ENCODE results near the gene SLC7A14. TPM values are rescaled to one million over a fixed set of nuclear protein-coding genes. Genes with fewer than 3 reads are reported as not detected.

The SLC7A14 gene
- total RNA-seq, 4 donors from 2014 or later = not detected

DNA sequence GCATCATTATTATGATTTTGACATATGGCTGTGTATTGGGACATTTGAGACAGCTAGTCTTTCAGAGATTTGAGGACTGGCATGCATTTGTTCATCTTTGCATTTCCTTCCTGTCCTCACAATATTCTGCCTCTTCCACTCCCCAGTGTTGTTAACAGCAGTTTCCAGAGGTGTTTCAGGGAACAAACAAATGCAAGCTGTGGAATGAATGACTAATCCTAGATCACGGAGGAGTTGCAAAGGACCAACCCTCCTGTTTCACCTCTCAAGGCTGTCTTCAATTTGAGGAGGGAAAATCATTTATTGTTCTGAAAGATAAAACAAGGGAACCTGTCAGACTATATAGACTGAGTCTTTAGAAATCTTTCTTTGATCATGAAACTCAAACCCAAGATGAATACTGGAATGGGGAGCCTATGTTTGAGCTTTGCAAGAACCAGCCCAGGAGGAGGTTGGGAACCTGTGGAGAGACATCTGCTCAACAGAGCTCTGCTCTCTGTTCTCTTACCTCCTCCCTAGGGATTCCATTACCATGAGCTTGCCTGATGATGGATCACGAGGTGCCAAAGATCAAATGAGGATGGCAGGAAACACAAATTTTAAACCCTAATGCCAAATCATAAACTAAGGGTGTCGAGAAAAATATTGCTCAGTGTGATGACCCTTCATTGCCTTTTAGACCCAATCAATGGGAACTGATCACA, 68.5 kb downstream of the SLC7A14 start:
- H3K36me3 ChIP-seq = no peaks in the 10 kb centered on the region
- no peak overlapping the region for H3K27ac ChIP-seq
- H3K9me3 ChIP-seq = no peaks in the 10 kb centered on the region
- no peak for DNase-seq (ENCODE audit: low spot score in 2 of 2)
- H3K4me3 ChIP-seq = no peak overlapping the region
- 68% methylated on average over 3 of the region's 3 CpGs for WGBS
- TF ChIP-seq POLR2A (IDR thresholded peaks at IDR 0.05) = no peak
- H3K27me3 ChIP-seq = no peaks in the 10 kb centered on the region
- H3K4me1 ChIP-seq = no peaks in the 10 kb centered on the region

- no peak overlapping the region for H3K27ac ChIP-seq
- no peaks in the 10 kb centered on the region for H3K4me1 ChIP-seq
- H3K4me3 ChIP-seq = no peak overlapping the region
- H3K36me3 ChIP-seq = no peaks in the 10 kb centered on the region
- DNase-seq (ENCODE audit: low spot score in 2 of 2) = no peak
- no peaks in the 10 kb centered on the region for H3K9me3 ChIP-seq
- H3K27me3 ChIP-seq = no peaks in the 10 kb centered on the region
- TF ChIP-seq POLR2A (IDR thresholded peaks at IDR 0.05) (no peak), POLR2AphosphoS5 (IDR thresholded peaks at IDR 0.05) (no peak), EP300 (IDR thresholded peaks at IDR 0.05) (no peak)
- TF ChIP-seq, protein P1, sequence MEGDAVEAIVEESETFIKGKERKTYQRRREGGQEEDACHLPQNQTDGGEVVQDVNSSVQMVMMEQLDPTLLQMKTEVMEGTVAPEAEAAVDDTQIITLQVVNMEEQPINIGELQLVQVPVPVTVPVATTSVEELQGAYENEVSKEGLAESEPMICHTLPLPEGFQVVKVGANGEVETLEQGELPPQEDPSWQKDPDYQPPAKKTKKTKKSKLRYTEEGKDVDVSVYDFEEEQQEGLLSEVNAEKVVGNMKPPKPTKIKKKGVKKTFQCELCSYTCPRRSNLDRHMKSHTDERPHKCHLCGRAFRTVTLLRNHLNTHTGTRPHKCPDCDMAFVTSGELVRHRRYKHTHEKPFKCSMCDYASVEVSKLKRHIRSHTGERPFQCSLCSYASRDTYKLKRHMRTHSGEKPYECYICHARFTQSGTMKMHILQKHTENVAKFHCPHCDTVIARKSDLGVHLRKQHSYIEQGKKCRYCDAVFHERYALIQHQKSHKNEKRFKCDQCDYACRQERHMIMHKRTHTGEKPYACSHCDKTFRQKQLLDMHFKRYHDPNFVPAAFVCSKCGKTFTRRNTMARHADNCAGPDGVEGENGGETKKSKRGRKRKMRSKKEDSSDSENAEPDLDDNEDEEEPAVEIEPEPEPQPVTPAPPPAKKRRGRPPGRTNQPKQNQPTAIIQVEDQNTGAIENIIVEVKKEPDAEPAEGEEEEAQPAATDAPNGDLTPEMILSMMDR (IDR thresholded peaks at IDR 0.05) = no peak
- 85% methylated on average over 2 of the region's 2 CpGs for WGBS
Observed at GRCh38 chr3:170513642-170514041, 72.2 kb downstream of the SLC7A14 start.

DNA sequence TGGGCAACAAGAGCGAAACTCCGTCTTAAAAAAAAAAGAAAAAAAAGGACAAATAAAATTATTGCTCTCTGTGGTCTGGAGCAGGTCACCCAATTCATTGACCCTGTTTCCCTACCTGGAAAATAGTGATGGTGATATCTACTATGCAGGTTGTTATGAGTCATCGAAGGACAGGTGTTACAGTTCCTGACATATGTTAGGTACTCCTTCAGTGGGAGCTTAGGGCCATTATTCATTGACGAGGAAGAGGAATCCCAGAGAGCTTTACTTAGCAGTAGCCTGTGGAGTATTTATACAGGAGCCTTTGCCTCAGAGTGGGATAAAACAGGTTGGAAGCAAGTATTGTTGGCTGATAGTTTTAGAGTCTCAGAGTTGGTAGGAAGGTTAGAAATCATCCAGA, 74.5 kb downstream of the SLC7A14 start:
- DNase-seq (ENCODE audit: low spot score in 2 of 2) = no peak
- Histone ChIP-seq H3K36me3 (no peaks in the 10 kb centered on the region), H3K4me3 (no peak overlapping the region), H3K9me3 (no peaks in the 10 kb centered on the region), H3K4me1 (no peaks in the 10 kb centered on the region), H3K27me3 (no peaks in the 10 kb centered on the region), H3K27ac (no peak overlapping the region)
- TF ChIP-seq POLR2AphosphoS5 (IDR thresholded peaks at IDR 0.05) (no peak), POLR2A (IDR thresholded peaks at IDR 0.05) (no peak)
- whole genome bisulfite sequencing = 85% methylated on average over 4 of the region's 4 CpGs

DNA sequence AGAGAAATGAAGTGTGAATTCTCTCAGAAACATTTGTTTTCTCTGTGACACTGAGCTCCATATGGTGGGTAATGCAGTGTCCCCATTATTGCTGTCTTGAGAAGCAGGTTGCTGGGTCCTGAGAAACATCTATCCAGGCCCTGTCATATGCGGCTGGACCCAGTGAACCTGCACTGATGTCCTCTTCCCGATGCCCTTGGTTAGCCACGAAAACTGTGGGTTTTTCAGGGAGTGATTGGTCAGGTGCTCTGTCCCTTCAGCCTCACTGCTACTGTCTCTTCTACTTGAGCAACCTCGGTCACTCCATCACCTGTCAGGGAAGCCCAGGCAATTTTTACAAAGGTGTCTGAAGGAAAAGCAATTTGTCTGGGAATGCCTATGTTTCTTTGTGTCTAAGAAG, 77.0 kb downstream of the SLC7A14 start:
- no peak for DNase-seq (ENCODE audit: low spot score in 2 of 2)
- no peak for TF ChIP-seq POLR2AphosphoS5 (IDR thresholded peaks at IDR 0.05)
- TF ChIP-seq POLR2A (IDR thresholded peaks at IDR 0.05) = no peak
- TF ChIP-seq, protein P1 (IDR thresholded peaks at IDR 0.05) = no peak
- no peak for TF ChIP-seq EP300 (IDR thresholded peaks at IDR 0.05)

GRCh38 chr3:170508291-170508690, 77.6 kb downstream of the SLC7A14 start:
- H3K27me3 ChIP-seq = no peaks in the 10 kb centered on the region
- H3K9me3 ChIP-seq = no peaks in the 10 kb centered on the region
- H3K4me1 ChIP-seq = no peaks in the 10 kb centered on the region
- H3K4me3 ChIP-seq = no peak overlapping the region
- H3K27ac ChIP-seq = no peak overlapping the region
- 96% methylated on average over 5 of the region's 5 CpGs for WGBS
- no peaks in the 10 kb centered on the region for H3K36me3 ChIP-seq
- no peak for TF ChIP-seq POLR2A (IDR thresholded peaks at IDR 0.05)
- no peak for TF ChIP-seq EP300 (IDR thresholded peaks at IDR 0.05)
- TF ChIP-seq POLR2AphosphoS5 (IDR thresholded peaks at IDR 0.05) = no peak
- TF ChIP-seq, protein P1 (IDR thresholded peaks at IDR 0.05) = no peak
- DNase-seq (ENCODE audit: low spot score in 2 of 2) = no peak

More for the DNA sequence above, 77.0 kb downstream of the SLC7A14 start:
- Histone ChIP-seq H3K4me3 (no peak overlapping the region), H3K4me1 (no peaks in the 10 kb centered on the region), H3K36me3 (no peaks in the 10 kb centered on the region), H3K9me3 (no peaks in the 10 kb centered on the region), H3K27me3 (no peaks in the 10 kb centered on the region), H3K27ac (no peak overlapping the region)
- WGBS = 90% methylated on average over 4 of the region's 4 CpGs

- no peaks in the 10 kb centered on the region for H3K9me3 ChIP-seq
- H3K27ac ChIP-seq = no peak overlapping the region
- WGBS = 96% methylated on average over 3 of the region's 3 CpGs
- H3K36me3 ChIP-seq = no peaks in the 10 kb centered on the region
- peaks cover under 1% of the 10 kb centered on the region for H3K4me1 ChIP-seq
- TF ChIP-seq POLR2AphosphoS5 (IDR thresholded peaks at IDR 0.05) (no peak), EP300 (IDR thresholded peaks at IDR 0.05) (no peak), POLR2A (IDR thresholded peaks at IDR 0.05) (no peak)
- TF ChIP-seq, protein P1 (IDR thresholded peaks at IDR 0.05) = no peak
- no peaks in the 10 kb centered on the region for H3K27me3 ChIP-seq
- H3K4me3 ChIP-seq = no peak overlapping the region
- DNase-seq (ENCODE audit: low spot score in 2 of 2) = no peak
Observed at GRCh38 chr3:170507063-170507462, 78.8 kb downstream of the SLC7A14 start.
